Neural cell (in vitro differentiated cells): ENCODE results near the gene DEPDC5. TPM values are rescaled to one million over a fixed set of nuclear protein-coding genes. Genes with fewer than 3 reads are reported as not detected.
"Not testable (repeated sequence)": the region's sequence is repeated elsewhere in the genome, so short reads cannot be mapped to it uniquely, and the experiment has no call there.

ENCODE experiments used
- H2AFZ ChIP-seq: fragments of 200-600, 300-800 bp; sonication (generic), shearing (Covaris generic); 2 replicates; pipeline ENCODE4 v1.6.0; 2014; ENCODE audit warnings: low read depth, mild to moderate bottlenecking, antibody characterized with exemption, low read length, moderate library complexity
- H3F3A ChIP-seq: fragments of 200-600 bp; shearing (Covaris generic); 2 replicates; pipeline ENCODE4 v1.6.1; 2016; ENCODE audit warnings: mild to moderate bottlenecking, moderate library complexity, mixed read lengths, antibody characterized with exemption, low read length; ENCODE audit not compliant: insufficient read depth, poor library complexity, severe bottlenecking
- H3K27ac ChIP-seq: fragments of 200-600, 300-800 bp; sonication (generic), shearing (Covaris generic); 2 replicates; pipeline ENCODE4 v1.5.1; 2014; ENCODE audit warnings: mild to moderate bottlenecking, low read length, moderate library complexity
- H3K27me3 ChIP-seq: fragments of 300-800, 200-600 bp; sonication (generic), shearing (Covaris generic); 2 replicates; pipeline ENCODE4 v1.6.0; 2014; ENCODE audit warnings: mild to moderate bottlenecking, low read depth, low read length, moderate library complexity; ENCODE audit not compliant: insufficient read depth
- H3K36me3 ChIP-seq: fragments of 300-800, 200-600 bp; sonication (generic), shearing (Covaris generic); 2 replicates; pipeline ENCODE4 v1.5.1; 2014; ENCODE audit warnings: mild to moderate bottlenecking, antibody characterized with exemption, low read length, moderate library complexity; ENCODE audit not compliant: insufficient read depth
- H3K4me2 ChIP-seq: fragments of 300-800, 200-600 bp; sonication (generic), shearing (Covaris generic); 2 replicates; pipeline ENCODE4 v1.6.0; 2014; ENCODE audit warnings: mild to moderate bottlenecking, low read length
- H3K4me3 ChIP-seq: fragments of 300-800, 200-600 bp; sonication (generic), shearing (Covaris generic); 2 replicates; pipeline ENCODE4 v1.5.1; 2014; ENCODE audit warnings: mild to moderate bottlenecking, low read length, moderate library complexity
- H3K79me2 ChIP-seq: fragments of 200-600 bp; shearing (Covaris generic); replicated peaks from 2 replicates; pipeline ENCODE4 v1.6.0; 2014; ENCODE audit warnings: mild to moderate bottlenecking, low read length, moderate library complexity; ENCODE audit not compliant: insufficient read depth
- H3K9ac ChIP-seq: fragments of 300-800, 200-600 bp; sonication (generic), shearing (Covaris generic); 2 replicates; pipeline ENCODE4 v1.6.1; 2016; ENCODE audit warnings: mild to moderate bottlenecking, low read length, mixed read lengths
- H3K9me2 ChIP-seq: fragments of 200-600 bp; shearing (Covaris generic); 2 replicates; pipeline ENCODE4 v1.6.1; 2016; ENCODE audit warnings: mild to moderate bottlenecking, low read length, mixed read lengths; ENCODE audit not compliant: insufficient read depth
- H3K9me3 ChIP-seq: fragments of 200-600, 300-800 bp; sonication (generic), shearing (Covaris generic); 2 replicates; pipeline ENCODE4 v1.6.1; 2016; ENCODE audit warnings: mild to moderate bottlenecking, mixed run types, low read length, moderate library complexity, mixed read lengths
- H4K20me1 ChIP-seq: fragments of 200-600 bp; shearing (Covaris generic); 2 replicates; pipeline ENCODE4 v1.6.1; 2016; ENCODE audit warnings: mild to moderate bottlenecking, mixed run types; ENCODE audit not compliant: insufficient read depth
- CTCF ChIP-seq: fragments of 450-650 bp; IDR thresholded peaks from 2 replicates; pipeline ENCODE4 v1.5.1; 2014; ENCODE audit warnings: antibody characterized with exemption, mild to moderate bottlenecking, moderate library complexity; ENCODE audit not compliant: poor library complexity, severe bottlenecking
- EP300 ChIP-seq: fragments of 450-650 bp; conservative IDR thresholded peaks from 2 replicates; pipeline ENCODE4 v1.6.1; 2014; ENCODE audit warnings: antibody characterized with exemption, mild to moderate bottlenecking, moderate library complexity; ENCODE audit not compliant: poor library complexity, severe bottlenecking
- EZH2 ChIP-seq: fragments of 200-600, 300-800 bp; shearing (Covaris generic), sonication (generic); IDR thresholded peaks from 2 replicates; pipeline ENCODE4 v1.6.1; 2014; ENCODE audit warnings: antibody characterized with exemption, low read length, borderline replicate concordance, mild to moderate bottlenecking; ENCODE audit not compliant: insufficient read depth, poor library complexity, severe bottlenecking
- MXI1 ChIP-seq: fragments of 450-650 bp; conservative IDR thresholded peaks from 2 replicates; pipeline ENCODE4 v1.6.1; 2014; ENCODE audit warnings: antibody characterized with exemption, mild to moderate bottlenecking; ENCODE audit not compliant: poor library complexity, severe bottlenecking
- POLR2AphosphoS5 ChIP-seq: IDR thresholded peaks from 2 replicates; pipeline ENCODE4 v1.6.1; 2012
- RAD21 ChIP-seq: fragments of 450-650 bp; conservative IDR thresholded peaks from 2 replicates; pipeline ENCODE4 v1.6.1; 2014; ENCODE audit warnings: antibody characterized with exemption, mild to moderate bottlenecking, moderate library complexity
- REST ChIP-seq: IDR thresholded peaks from 2 replicates; pipeline ENCODE4 v1.6.1; 2012; ENCODE audit warnings: borderline replicate concordance
- SMC3 ChIP-seq: fragments of 450-650 bp; conservative IDR thresholded peaks from 2 replicates; pipeline ENCODE4 v1.6.1; 2014; ENCODE audit warnings: antibody characterized with exemption, mild to moderate bottlenecking, moderate library complexity; ENCODE audit not compliant: poor library complexity
- TAF1 ChIP-seq: IDR thresholded peaks from 2 replicates; pipeline ENCODE4 v1.6.1; 2012; ENCODE audit warnings: low read depth
- polyA plus RNA-seq: library from polyadenylated mRNA; depleted of rRNA; stranded (reverse); fragments of >200 nt; gene quantifications from 2 replicates; pipeline ENCODE4 v1.2.3, GENCODE V29; 2014

Gene DEPDC5
- polyA plus RNA-seq, 1 donor from 2014 or later: 11.3 TPM

GRCh38 chr22:31790240-31790639 lies 36.4 kb downstream of the DEPDC5 start:
- H3K4me2 ChIP-seq: no peak overlapping the region
- no peaks in the 10 kb centered on the region for H3F3A ChIP-seq
- no peaks in the 10 kb centered on the region for H3K79me2 ChIP-seq
- H3K4me3 ChIP-seq: no peak overlapping the region
- H3K9me3 ChIP-seq: no peaks in the 10 kb centered on the region
- no peaks in the 10 kb centered on the region for H3K36me3 ChIP-seq
- no peak overlapping the region for H3K9ac ChIP-seq
- H2AFZ ChIP-seq: no peak overlapping the region
- H3K27me3 ChIP-seq: no peaks in the 10 kb centered on the region
- TF ChIP-seq MXI1: no peak
- TF ChIP-seq TAF1: no peak
- no peak for TF ChIP-seq REST
- no peak for TF ChIP-seq EZH2
- TF ChIP-seq POLR2AphosphoS5: no peak
- no peaks in the 10 kb centered on the region for H3K9me2 ChIP-seq
- H4K20me1 ChIP-seq: no peaks in the 10 kb centered on the region
- H3K27ac ChIP-seq: no peak overlapping the region

GRCh38 chr22:31799358-31799757 lies 45.5 kb downstream of the DEPDC5 start:
- not testable (repeated sequence) for H4K20me1 ChIP-seq, H3K4me2 ChIP-seq, H2AFZ ChIP-seq, H3K9me2 ChIP-seq, H3K79me2 ChIP-seq, H3K9ac ChIP-seq, H3K27ac ChIP-seq, H3K9me3 ChIP-seq, H3K36me3 ChIP-seq, H3F3A ChIP-seq, H3K4me3 ChIP-seq, H3K27me3 ChIP-seq

GRCh38 chr22:31800065-31800464 lies 46.2 kb downstream of the DEPDC5 start:
- TF ChIP-seq EP300 (no peak), SMC3 (no peak), REST (no peak), MXI1 (no peak), POLR2AphosphoS5 (no peak), TAF1 (no peak), RAD21 (no peak), CTCF (no peak), EZH2 (no peak)
- Histone ChIP-seq H3K4me2 (no peak overlapping the region), H3K27ac (no peak overlapping the region), H3K79me2 (no peaks in the 10 kb centered on the region), H3K36me3 (no peaks in the 10 kb centered on the region), H3F3A (no peaks in the 10 kb centered on the region), H3K9ac (no peak overlapping the region), H3K9me2 (no peaks in the 10 kb centered on the region), H4K20me1 (no peaks in the 10 kb centered on the region), H3K9me3 (no peaks in the 10 kb centered on the region), H3K4me3 (no peak overlapping the region), H3K27me3 (no peaks in the 10 kb centered on the region), H2AFZ (no peak overlapping the region)

GRCh38 chr22:31800861-31801260 lies 47.0 kb downstream of the DEPDC5 start:
- H3K79me2 ChIP-seq, H3K4me2 ChIP-seq, H3K9me3 ChIP-seq, H3F3A ChIP-seq, H3K9ac ChIP-seq, H4K20me1 ChIP-seq, H3K4me3 ChIP-seq, H3K27me3 ChIP-seq, H3K36me3 ChIP-seq, H2AFZ ChIP-seq, H3K27ac ChIP-seq, H3K9me2 ChIP-seq: not testable (repeated sequence)
